ENCODE measurements around the gene GJB4.
"Not testable (repeated sequence)": the region's sequence is repeated elsewhere in the genome, so short reads cannot be mapped to it uniquely, and the experiment has no call there.

The GJB4 gene

DNA sequence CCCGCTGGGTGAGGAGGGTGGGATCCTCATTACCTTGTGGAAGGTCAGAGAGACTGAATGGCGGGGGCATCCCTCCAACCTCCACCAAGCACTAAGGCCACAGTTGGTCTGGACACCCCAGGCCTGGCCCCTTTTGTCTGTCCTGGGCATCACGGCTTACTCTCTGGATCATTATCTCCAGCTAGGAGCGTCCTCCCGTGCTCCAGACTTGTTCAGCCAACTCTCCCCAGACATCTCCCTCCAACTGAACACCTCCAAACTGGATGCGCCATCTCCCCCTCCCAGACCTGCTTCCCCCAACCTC is 11.9 kb upstream of the GJB4 start:
- no peak for DNase-seq

DNA sequence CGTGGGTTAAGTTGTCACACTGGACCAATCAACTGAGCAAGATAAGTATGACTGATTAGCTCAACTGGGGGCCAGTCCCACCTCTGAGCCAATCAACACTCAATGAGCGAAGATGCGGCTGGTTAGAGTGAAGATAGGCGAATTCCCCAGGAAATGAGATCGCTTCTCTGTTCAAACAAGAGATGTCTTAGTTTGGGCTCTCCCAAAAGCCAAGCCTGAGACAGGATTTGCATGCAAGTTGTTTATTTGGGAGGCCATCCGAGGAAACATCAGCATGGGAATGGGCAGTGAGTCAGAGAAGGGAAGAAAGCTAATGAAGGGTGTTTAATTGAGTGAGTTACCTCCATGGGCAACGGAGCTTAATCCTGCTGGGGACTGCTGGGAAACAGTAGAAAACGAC is 9.5 kb upstream of the GJB4 start:
- no peak for DNase-seq

DNA sequence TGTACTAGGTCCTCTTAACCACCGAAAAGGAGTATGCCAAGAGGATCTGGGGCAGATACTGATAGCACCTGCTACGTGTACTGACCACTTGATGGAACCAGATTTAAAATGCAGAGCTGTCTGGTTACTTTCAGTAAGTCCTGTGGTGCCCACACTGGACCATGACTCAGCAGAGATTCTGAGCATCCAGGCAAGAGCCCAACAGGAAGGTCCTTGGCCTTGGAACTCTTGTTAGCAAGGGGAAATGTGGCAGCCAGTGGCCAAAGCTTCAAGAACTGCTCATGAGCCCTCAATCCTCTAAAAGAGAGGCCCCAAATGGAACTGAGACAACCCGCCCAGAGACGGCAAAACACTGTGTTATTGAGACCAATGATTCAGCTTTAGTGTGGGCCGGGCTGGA is 8.9 kb upstream of the GJB4 start:
- no peak for DNase-seq

DNA sequence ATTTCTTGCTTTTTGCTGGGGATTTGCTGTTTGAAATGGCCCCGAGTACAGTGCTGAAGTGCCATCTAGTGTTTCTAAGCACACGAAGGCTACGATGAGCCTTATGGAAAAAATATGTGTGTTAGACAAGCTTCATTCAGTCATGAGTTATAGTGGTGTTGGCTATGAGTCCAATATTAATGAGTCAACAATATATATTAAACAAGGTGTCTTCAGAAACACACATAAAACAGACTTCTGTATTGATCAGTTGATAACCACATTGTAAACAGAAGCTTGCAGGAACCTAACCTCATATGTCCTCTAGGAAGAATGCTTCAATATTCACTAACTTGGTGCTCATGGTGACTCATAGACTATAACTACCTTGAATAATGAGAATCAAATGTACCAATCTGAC is 6.4 kb upstream of the GJB4 start:
- DNase-seq, result no peak

DNA sequence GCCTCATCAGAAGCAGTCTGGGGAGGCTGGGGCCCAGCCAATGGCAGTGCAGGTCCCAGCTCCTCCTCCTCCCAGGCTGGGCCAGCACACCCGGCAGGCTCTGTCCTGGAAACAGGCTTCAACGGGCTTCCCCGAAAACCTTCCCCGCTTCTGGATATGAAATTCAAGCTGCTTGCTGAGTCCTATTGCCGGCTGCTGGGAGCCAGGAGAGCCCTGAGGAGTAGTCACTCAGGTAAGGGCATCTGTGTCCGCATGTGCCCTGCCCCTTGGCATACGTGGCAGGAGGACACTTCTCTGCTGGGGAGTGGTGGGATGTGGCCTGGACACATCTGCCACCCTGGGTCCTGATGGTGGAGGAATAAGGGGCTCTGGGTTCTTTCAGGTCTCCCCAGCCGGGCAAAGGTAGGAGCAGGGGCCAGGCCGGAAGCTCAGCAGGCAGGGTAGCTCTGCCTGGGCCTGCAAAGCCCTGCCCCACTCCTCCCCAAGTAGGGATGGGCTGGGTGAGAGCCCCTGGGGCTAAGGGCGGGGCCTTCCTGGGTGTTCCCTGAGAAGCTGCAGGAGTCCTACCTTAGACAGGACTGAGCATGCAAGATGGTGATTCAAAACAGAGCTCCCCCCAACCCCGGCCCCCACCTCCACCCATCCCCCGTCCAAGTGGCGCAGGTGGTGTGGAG is 4.4 kb upstream of the GJB4 start, which contains the start of gene GJB5:
GJB5 (plus strand) TSS at position 84 of the 674 bp plus-strand sequence. CDS start 2,284 bp downstream, outside the sequence.
- no peak for DNase-seq

DNA sequence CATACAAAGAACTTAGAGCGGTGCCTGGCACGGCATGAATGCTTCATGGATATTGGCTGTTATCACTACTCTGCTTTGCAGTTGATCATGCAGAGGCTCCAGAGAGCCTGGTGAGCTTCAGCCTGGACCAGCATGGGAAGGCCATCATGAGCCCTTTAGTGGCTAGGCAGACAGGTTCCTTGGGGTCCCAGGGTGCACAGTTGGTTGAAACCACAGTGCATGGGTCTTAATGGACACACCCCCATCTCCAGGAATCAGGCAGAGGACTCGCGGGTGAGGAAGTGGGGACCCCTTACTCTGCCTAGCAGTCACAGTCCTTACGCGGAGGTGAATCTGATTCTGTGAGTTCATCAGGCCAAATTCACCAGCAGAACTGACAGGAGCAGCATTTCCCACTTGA is 3.6 kb upstream of the GJB4 start:
- DNase-seq, result no peak

DNA sequence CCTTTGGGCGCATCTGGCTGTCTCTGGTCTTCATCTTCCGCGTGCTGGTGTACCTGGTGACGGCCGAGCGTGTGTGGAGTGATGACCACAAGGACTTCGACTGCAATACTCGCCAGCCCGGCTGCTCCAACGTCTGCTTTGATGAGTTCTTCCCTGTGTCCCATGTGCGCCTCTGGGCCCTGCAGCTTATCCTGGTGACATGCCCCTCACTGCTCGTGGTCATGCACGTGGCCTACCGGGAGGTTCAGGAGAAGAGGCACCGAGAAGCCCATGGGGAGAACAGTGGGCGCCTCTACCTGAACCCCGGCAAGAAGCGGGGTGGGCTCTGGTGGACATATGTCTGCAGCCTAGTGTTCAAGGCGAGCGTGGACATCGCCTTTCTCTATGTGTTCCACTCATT is 2.2 kb upstream of the GJB4 start:
- DNase-seq, result no peak

DNA sequence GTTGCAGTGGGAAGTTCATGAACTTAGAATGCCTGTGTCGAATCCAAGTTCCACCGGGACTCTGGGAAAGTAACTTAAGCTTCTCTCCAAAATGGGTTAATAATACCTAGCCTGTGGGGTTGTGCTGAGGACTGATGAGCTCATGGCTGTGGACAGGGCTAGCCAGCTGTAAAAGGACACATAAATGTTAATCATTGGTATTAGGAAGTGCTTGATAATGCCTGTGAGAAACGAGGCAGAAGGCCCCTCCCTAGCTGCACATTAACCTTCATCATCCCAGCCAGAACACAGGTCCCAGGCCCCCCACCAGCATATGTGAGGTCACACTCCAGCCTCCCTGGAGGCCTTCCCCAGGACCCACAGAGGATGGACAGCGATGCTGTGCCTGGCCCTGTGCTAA is 789 bp upstream of the GJB4 start:
- no peak for DNase-seq

DNA sequence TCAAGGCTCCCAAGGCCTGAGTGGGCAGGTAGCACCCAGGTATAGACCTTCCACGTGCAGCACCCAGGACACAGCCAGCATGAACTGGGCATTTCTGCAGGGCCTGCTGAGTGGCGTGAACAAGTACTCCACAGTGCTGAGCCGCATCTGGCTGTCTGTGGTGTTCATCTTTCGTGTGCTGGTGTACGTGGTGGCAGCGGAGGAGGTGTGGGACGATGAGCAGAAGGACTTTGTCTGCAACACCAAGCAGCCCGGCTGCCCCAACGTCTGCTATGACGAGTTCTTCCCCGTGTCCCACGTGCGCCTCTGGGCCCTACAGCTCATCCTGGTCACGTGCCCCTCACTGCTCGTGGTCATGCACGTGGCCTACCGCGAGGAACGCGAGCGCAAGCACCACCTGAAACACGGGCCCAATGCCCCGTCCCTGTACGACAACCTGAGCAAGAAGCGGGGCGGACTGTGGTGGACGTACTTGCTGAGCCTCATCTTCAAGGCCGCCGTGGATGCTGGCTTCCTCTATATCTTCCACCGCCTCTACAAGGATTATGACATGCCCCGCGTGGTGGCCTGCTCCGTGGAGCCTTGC is 1.7 kb downstream of the GJB4 start:
- DNase-seq, result no peak

DNA sequence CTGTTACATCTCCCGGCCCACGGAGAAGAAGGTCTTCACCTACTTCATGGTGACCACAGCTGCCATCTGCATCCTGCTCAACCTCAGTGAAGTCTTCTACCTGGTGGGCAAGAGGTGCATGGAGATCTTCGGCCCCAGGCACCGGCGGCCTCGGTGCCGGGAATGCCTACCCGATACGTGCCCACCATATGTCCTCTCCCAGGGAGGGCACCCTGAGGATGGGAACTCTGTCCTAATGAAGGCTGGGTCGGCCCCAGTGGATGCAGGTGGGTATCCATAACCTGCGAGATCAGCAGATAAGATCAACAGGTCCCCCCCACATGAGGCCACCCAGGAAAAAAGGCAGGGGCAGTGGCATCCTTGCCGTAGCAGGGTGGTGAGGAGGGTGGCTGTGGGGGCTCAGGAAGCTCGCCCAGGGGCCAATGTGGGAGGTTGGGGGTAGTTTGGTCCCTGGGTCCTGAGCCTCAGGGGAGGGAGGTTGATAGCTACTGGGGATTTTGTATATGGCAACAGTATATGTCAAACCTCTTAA is 2.3 kb downstream of the GJB4 start:
- no peak for DNase-seq

DNA sequence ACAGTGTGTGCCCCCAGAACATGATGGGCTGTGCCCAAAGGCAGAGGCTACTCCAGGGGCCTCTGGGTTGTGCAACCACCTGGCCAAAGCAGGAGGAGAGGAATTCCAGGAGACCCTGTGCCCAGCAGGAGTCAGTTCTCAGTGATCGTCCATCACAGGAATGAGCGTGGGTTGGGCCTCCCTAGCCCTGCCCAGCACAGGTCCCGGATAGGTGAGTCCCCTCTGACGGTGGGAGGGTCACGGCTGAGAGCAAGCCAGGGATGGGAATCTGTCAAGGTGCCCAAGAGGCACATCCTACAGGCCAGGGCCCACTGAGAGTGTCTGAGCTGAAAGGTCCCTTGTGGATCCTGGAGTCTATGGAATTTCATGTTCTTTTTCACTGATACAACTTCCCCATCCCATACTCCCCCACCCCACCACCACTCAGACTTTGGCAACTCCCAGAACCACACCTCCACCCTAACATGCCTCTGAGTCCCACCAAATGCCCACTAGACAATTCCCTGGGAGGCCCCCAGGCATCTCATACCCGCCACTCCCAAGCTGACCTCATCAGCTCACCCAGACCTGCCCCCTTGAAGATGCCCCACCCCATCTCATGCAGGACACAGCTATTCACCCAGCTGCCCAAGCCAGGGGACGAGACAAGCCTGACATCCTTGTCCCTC is 3.1 kb downstream of the GJB4 start:
- DNase-seq, result no peak

DNA sequence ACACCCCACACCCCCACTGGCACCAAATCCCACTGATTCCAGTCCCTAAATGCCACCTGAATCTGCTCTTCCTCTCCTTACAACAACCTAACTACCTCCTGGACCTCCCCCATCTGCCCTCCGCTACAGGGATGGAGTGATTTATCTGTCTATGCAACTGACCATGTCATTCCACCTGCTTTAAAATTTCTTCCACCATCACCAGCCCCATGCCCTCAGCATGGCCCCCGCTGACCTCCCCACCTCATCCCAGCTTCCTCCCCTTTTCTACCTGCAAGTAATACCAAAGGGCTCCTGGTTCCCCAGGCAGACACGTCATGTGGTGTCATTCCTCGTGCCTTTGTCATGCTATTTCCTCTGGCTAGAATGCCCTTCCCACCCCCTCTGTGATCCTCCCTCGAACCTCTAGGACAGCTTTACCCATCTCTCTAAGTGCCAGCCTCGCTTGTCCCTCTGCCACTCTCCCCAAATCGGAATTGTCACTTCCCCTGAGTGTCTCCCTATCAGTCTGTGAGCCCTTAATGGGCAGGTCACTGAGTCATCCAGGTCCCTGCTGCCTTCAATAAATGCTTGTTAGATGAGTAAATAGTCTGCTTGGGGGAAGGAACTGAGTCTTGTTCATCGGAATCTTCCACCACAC is 3.7 kb downstream of the GJB4 start:
- DNase-seq, result no peak

DNA sequence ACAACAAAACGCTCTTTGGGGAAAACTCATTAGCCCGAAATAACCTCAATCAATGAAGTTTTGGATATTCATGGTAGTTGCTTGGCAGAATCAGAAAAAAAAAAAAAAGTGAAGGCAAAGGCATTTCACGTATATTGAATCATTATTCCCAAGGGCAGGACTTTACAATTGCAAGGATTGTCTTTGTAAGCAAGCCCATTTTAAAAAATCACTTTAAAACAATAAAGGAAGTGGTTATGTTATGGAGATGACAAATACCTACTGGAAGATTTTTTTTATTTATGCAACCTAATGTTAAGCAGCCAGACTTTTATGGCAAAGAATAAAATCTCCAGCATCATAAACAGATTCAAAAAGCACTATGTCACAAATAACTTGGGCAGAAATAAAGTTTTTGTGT is 9.3 kb downstream of the GJB4 start:
- no peak for DNase-seq

DNA sequence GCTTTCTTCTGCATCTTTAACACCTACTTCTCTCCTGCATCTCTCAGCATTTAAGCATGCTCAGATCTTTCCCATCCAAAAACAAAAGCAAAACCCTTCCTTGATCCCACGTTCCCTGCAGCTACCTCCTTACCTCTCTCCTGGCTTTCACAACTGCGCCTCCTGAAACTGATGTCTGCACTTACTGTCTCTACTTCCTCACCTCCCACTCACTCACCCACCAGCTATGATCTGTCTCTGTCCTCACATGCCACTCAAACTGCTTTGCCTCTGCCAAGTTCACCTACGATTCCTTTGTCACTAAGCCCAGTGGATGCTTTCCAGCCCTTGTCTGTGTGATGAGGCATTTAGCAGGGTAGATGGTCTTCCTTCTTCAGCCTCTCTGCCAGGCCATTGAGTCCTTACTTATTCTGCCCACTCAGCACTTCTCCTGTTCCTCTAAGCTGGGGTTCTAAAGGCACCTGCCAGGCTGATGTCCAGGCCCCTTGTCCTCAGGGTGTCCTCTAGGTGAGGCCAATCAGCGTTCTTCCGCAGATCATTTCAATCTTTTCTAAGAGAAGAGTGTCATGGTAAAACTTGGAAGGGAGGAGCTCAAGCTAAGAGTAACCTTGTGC is 11.5 kb downstream of the GJB4 start:
- DNase-seq, result no peak

DNA sequence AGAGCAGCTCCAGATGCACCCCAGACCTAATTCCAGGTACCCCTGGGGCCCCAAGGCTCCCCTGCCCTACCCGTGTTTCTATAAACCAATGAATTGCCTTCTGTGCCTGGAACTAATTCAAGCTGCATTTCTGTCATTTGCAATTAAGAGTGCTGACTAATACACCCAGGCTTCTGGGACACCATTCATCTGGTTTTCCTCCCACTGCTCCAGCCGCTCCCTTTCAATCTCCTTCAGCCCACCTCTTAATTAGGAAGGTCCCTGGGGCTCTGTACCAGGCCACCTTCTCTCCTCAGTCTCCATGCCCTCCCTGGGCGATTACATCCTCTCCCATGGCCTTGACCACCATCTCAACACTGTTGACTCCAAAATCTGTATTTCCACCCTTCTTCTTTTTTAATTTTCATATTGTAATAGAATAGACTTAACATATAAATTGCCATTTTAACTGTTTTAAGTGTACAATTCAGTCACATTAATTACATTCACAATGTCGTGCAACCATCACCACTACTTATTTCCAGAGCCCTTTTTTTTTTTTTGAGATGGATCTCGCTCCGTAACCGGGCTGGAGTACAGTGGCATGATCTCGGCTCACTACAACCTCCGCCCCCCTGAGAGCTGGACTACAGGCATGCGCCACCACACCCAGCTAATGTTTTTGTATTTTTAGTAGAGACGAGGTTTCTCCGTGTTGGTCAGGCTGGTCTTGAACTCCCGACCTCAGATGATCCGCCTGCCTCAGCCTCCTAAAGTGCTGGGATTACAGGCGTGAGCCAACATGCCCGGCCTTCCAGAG is 12.2 kb downstream of the GJB4 start:
- DNase-seq, result no peak

DNA sequence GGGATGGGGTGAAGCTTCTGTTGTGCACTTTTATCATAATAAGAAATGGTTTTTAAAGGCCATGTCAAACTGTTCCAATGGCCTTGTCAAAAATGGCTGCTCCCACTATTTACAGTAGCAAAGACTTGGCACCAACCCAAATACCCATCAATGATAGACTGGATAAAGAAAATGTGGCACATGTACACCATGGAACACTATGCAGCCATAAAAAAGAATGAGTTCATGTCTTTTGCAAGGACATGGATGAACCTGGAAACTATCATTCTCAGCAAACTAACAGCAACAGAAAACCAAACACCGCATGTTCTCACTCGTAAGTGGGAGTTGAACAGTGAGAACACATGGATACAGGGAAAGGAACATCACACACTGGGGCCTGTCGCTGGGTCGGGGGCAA is 13.6 kb downstream of the GJB4 start:
- DNase-seq, result not testable (repeated sequence)

DNA sequence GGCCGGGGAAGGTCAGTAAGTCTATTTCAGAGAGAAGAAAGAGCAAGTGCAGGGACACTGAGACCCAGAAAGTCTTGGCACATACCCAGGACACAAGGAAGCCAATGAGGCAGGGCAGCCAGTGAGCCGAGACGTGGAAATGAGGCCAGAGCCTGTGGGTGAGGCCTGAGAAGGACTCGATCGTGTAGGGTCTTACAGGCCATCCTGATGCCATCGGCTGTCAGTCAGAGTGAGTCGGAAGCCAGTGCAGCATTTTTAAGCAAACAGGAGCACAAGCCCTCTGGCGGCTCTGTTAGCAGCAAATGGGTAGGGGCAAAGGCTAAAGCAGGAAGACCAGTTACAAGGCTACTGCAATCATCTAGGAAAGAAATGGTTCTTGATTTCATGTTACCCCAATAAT is 15.4 kb downstream of the GJB4 start:
- DNase-seq, result no peak

DNA sequence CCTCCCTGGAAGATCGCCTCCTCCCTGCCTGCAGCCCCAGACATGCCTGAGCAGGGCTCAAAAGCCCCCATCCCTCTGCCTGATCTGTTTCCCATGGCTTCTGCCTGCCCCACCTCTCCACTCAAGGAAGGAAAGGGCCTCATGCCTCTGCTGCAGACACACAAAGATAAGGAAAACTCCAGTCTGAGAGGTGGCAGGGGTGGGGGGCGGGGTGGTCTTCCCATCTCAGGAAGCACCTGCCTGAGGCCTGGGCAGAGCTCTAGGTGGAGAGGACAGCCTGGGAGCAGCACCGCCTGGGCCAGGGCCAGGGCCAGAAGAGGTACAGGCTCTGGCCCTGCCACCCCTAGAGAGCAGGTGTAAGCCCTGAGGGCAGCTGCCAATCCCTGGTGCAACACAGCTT is 17.4 kb downstream of the GJB4 start:
- no peak for DNase-seq

DNA sequence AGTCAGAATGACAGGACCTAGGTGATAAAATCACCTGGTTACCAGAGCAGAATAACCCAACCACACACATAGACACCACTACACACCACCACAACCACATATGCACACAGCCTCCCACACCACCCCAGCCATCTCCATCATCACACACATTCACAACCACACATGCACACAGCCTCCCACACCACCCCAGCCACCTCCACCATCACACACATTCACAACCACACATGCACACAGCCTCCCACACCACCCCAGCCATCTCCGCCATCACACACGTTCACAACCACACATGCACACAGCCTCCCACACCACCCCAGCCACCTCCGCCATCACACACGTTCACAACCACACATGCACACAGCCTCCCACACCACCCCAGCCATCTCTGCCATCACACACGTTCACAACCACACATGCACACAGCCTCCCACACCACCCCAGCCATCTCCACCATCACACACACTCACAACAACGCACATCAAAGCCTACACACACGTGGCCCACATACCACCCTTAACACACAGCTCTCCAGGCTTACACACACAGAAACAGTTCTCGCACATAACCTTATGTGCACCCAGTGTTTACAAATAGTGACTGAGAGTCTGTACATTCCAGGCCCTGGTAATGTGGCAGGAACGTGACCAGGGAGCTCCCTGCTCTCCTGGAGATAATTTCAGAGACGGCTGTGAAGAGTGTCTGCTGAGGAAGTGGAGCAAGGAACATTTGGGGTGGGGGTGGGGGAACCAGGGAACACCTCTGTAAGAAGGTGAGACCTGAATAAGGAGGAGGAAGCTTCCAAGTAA is 18.2 kb downstream of the GJB4 start:
- no peak for DNase-seq

DNA sequence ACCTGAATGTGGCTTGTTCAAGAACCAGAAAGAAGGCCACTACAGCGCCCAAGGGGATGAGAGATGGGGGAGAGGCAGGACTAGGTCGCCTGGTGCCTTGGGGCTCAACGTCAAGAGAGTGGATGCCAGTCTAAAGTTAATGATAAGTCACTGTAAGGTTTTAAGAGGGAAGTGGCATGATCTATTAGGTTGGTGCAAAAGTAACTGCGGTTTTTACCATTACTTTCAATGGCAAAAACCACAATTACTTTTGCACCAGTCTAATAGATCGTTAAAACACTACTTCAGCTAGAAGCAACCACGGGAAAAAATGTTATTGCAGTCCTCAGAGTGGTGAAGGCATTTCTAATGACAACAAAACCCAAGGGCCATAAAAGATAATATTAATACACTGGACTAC is 18.8 kb downstream of the GJB4 start:
- no peak for DNase-seq

DNA sequence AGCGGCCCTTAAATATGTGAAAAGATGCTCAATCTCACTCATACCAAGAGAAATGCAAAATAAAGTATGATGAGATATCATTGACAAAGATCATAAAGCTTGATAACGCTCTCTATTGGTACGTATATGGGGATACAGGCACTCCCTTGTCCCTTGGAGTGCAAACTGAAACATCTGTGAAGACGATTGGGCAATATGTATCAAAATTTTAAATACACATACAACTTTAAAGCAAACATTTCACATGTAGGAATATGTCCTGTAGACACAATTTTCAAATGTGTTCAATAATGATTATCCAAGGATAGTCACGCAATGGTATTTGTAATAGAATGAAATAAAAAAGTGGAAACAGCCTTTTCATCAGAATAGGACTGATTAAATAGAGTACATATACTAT is 19.5 kb downstream of the GJB4 start:
- no peak for DNase-seq

DNA sequence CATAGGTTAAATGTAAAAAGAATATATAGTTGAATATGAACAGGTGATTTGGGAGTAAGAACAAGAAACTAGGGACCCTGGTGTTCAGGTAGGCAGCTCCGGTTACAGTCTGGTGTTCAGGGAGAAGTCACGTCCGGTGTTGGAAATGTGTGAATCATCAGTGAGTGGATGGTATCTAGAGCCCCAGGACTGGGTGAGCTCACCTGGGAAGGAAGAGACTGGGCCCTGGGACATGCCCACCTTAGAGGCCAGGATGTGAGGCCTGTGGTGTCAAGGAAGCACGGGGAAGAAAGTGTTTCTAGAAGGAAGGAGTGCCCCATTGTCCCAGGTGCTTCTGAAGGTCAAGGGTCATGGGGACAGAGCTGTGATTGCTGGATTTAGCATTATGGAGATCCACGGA is 20.0 kb downstream of the GJB4 start:
- DNase-seq, result no peak

Measured in NCI-H1092 treated with DMSO at 0.1 percent for 48 hours (cell line).